Measurements from ENCODE around the gene RNF113B.

GRCh38 chr13:98203646-98204326 is 26.7 kb upstream of the RNF113B start:
- no peak for TF ChIP-seq CTCF (IDR thresholded peaks at IDR 0.05 in 8 of 11, conservative IDR thresholded peaks at IDR 0.05 in 3 of 11)
- no peak for TF ChIP-seq POLR2AphosphoS5 (IDR thresholded peaks at IDR 0.05)

All from spleen (tissue), 7 donors.